Mesothelial cell of epicardium (in vitro differentiated cells): ENCODE measurements around the gene UGT3A2. TPM values are rescaled to one million over a fixed set of nuclear protein-coding genes. Genes with fewer than 3 reads are reported as not detected.

Experiments
- DNase-seq, 2 experiments: peaks; one replicate each; pipeline ENCODE4 v3.0.0; 2021; ENCODE audit warnings: low spot score in 2 of 2; ENCODE audit not compliant: unreplicated experiment in 2 of 2
- H3K27ac Mint-ChIP-seq: 2 replicates; pipeline ENCODE4 v1.8.0; 2021; ENCODE audit warnings: mixed read lengths
- H3K27me3 Mint-ChIP-seq: 2 replicates; pipeline ENCODE4 v1.8.0; 2021; ENCODE audit warnings: low read depth, mixed read lengths
- H3K36me3 Mint-ChIP-seq: 2 replicates; pipeline ENCODE4 v1.8.0; 2021; ENCODE audit warnings: mixed read lengths
- H3K4me1 Mint-ChIP-seq: 2 replicates; pipeline ENCODE4 v1.8.0; 2021; ENCODE audit warnings: mixed read lengths
- H3K4me3 Mint-ChIP-seq: 2 replicates; pipeline ENCODE4 v1.8.0; 2021; ENCODE audit warnings: mild to moderate bottlenecking, moderate library complexity, mixed read lengths
- H3K9me3 Mint-ChIP-seq: 2 replicates; pipeline ENCODE4 v1.8.0; 2021; ENCODE audit warnings: mixed read lengths
- CTCF ChIP-seq: fragments of 200-600 bp; sonication (generic); IDR thresholded peaks from one replicate; pipeline ENCODE4 v1.5.0; 2021; ENCODE audit warnings: antibody characterized with exemption; ENCODE audit not compliant: unreplicated experiment
- total RNA-seq: library from RNA; stranded (reverse); gene quantifications from 3 replicates; pipeline ENCODE4 v1.2.1, GENCODE V29; 2021

The UGT3A2 gene
- total RNA-seq, 1 donor from 2014 or later: 0.34 TPM

DNA sequence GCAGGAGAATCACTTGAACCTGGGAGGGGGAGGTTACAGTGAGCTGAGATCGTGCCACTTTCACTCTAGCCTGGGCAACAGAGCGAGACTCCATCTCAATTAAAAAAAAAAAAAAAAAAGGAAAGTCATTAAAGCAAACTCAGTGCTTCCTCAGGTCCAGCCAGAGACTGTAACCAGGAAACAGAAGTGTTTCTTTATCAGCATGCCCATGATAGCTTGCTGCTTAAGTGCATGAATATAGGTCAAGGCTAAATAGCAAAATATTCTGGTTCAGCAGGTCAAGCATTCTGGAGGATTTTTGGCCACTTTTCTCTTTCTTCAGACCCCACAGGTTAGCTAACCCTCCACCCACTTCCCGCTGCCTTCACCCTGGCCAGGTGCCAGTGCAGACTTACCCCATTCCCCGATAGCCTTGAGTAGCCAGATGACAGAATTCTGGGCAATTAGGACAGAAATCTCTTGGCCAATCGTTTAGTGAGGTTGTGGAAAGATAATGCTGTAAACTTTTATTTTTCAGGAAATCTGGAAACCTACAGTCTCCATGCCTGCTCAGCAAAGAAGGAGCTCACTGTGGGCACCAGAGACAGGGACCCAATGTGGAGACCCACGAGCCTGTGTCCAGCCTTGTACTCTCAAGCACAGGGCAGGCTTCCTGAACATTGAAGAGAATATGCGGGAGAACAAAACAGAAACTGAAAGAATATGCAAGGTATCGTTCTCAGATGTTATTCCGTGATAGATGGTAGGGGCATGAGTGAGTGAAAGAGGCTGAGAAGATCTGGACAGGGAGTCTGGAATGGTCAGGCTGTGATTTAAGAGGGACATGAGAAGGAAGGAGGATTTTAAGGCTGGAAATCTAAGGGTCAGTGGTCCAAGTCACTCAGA, 4.2 kb upstream of the UGT3A2 start:
- DNase-seq: no peak
- Mint-ChIP-seq H3K36me3 (no peaks in the 10 kb centered on the region), H3K4me3 (no peak overlapping the region), H3K27ac (no peak overlapping the region), H3K27me3 (peaks cover 51% of the 10 kb centered on the region), H3K9me3 (no peaks in the 10 kb centered on the region), H3K4me1 (peaks cover 6% of the 10 kb centered on the region)
- no peak for TF ChIP-seq CTCF

- no peak for DNase-seq
- Mint-ChIP-seq H3K4me1 (peaks cover 6% of the 10 kb centered on the region), H3K27me3 (peaks cover 69% of the 10 kb centered on the region), H3K36me3 (no peaks in the 10 kb centered on the region), H3K4me3 (no peak overlapping the region), H3K27ac (no peak overlapping the region), H3K9me3 (no peaks in the 10 kb centered on the region)
- TF ChIP-seq CTCF: no peak
Observed at GRCh38 chr5:36068751-36069281, 2.1 kb upstream of the UGT3A2 start.

GRCh38 chr5:36066001-36066539, 612 bp downstream of the UGT3A2 start:
- H3K27me3 Mint-ChIP-seq: peaks cover 54% of the 10 kb centered on the region
- H3K9me3 Mint-ChIP-seq: no peaks in the 10 kb centered on the region
- no peak for TF ChIP-seq CTCF
- no peak overlapping the region for H3K27ac Mint-ChIP-seq
- no peaks in the 10 kb centered on the region for H3K36me3 Mint-ChIP-seq
- peak overlapping the region; percentile 57 for H3K4me3 Mint-ChIP-seq
- peaks cover 6% of the 10 kb centered on the region for H3K4me1 Mint-ChIP-seq
- no peak for DNase-seq

- no peak for TF ChIP-seq CTCF
- peaks cover 24% of the 10 kb centered on the region for H3K4me1 Mint-ChIP-seq
- H3K36me3 Mint-ChIP-seq: no peaks in the 10 kb centered on the region
- H3K4me3 Mint-ChIP-seq: no peak overlapping the region
- peaks cover 13% of the 10 kb centered on the region for H3K27me3 Mint-ChIP-seq
- no peak overlapping the region for H3K27ac Mint-ChIP-seq
- no peaks in the 10 kb centered on the region for H3K9me3 Mint-ChIP-seq
- DNase-seq: no peak
Observed at GRCh38 chr5:36060420-36060887, 6.2 kb downstream of the UGT3A2 start.

DNA sequence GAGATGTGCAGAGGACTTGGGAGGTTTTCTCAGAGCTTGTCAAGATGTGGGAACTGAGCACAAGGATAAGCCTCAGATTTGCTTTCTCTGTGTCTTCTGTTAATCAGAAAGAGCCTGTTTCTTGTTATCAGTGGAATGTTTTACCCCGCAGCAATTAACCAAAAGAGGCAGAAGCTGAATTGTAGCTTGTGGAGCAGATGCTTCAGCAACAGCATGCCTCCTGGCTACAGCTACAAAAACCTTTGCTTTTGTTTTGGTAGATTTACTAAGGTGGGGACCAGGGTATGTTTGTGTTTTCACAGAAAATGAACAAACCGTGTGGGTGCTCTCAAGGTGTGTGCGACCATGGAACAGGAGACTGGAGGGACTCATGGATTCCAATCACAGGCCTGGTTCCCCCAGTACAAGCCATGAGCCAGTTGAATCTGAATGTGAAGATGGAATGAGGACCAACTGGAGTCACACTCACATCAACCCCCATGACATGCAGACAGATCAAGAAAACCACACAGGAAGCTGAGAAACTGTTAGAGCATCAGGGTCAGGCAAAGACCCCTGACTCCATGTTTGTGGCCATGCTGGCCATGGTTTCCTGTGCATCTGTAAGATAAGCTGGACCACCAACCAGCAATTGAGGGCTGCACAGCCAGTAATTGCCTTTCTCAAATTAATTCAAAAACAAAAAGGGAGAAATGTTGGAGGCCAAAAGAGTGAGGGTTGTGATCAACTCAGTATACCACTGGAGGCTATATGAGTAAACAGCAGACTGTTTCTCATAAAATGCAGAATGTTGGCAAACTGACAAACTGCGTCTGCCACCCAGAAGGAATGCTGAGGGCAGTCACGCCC, 6.9 kb downstream of the UGT3A2 start:
- no peaks in the 10 kb centered on the region for H3K9me3 Mint-ChIP-seq
- no peak overlapping the region for H3K4me3 Mint-ChIP-seq
- peaks cover 24% of the 10 kb centered on the region for H3K4me1 Mint-ChIP-seq
- DNase-seq: no peak
- H3K27ac Mint-ChIP-seq: peak overlapping the region; percentile 48
- TF ChIP-seq CTCF: no peak
- peaks cover 7% of the 10 kb centered on the region for H3K27me3 Mint-ChIP-seq
- H3K36me3 Mint-ChIP-seq: no peaks in the 10 kb centered on the region
